Measurements from ENCODE around the gene TTC16.
A peak's percentile ranks its signal among the peaks of the same experiment; 100 is the strongest.

The TTC16 gene

GRCh38 chr9:127697575-127697974 lies 18.3 kb upstream of the TTC16 start:
- DNase-seq (ENCODE audit: low read depth in 2 of 2): no peak

- DNase-seq (ENCODE audit: low read depth in 2 of 2): no peak
Observed at GRCh38 chr9:127698386-127698785, 17.5 kb upstream of the TTC16 start.

GRCh38 chr9:127698985-127699670 lies 16.8 kb upstream of the TTC16 start:
- peak; percentile 75 to 83 for DNase-seq (ENCODE audit: low read depth in 2 of 2)

- no peak for DNase-seq (ENCODE audit: low read depth in 2 of 2)
Observed at GRCh38 chr9:127700140-127700539, 15.7 kb upstream of the TTC16 start.

- no peak for DNase-seq (ENCODE audit: low read depth in 2 of 2)
Observed at GRCh38 chr9:127700594-127701255, 15.2 kb upstream of the TTC16 start.

GRCh38 chr9:127703289-127703946 lies 12.5 kb upstream of the TTC16 start:
- DNase-seq (ENCODE audit: low read depth in 2 of 2): no peak

GRCh38 chr9:127705577-127706379 lies 10.1 kb upstream of the TTC16 start:
- DNase-seq (ENCODE audit: low read depth in 2 of 2): no peak

GRCh38 chr9:127706836-127707241 lies 9.0 kb upstream of the TTC16 start, which contains the start of gene CFAP157:
Gene CFAP157 (plus strand): TSS chr9:127706988. CDS start chr9:127707032, 44 bp downstream.
- no peak for DNase-seq (ENCODE audit: low read depth in 2 of 2)

GRCh38 chr9:127707766-127708165 lies 8.1 kb upstream of the TTC16 start:
- no peak for DNase-seq (ENCODE audit: low read depth in 2 of 2)

GRCh38 chr9:127708952-127709587 lies 6.8 kb upstream of the TTC16 start:
- no peak for DNase-seq (ENCODE audit: low read depth in 2 of 2)

GRCh38 chr9:127710204-127710783 lies 5.6 kb upstream of the TTC16 start:
- DNase-seq (ENCODE audit: low read depth in 2 of 2): no peak

GRCh38 chr9:127711226-127711701 lies 4.6 kb upstream of the TTC16 start:
- DNase-seq (ENCODE audit: low read depth in 2 of 2): no peak

- DNase-seq (ENCODE audit: low read depth in 2 of 2): no peak
Observed at GRCh38 chr9:127711831-127712274, 4.0 kb upstream of the TTC16 start.

- no peak for DNase-seq (ENCODE audit: low read depth in 2 of 2)
Observed at GRCh38 chr9:127712371-127712770, 3.5 kb upstream of the TTC16 start.

GRCh38 chr9:127712867-127713266 lies 3.0 kb upstream of the TTC16 start:
- no peak for DNase-seq (ENCODE audit: low read depth in 2 of 2)

- no peak for DNase-seq (ENCODE audit: low read depth in 2 of 2)
Observed at GRCh38 chr9:127714020-127714750, 1.7 kb upstream of the TTC16 start.

GRCh38 chr9:127714951-127715469 lies 869 bp upstream of the TTC16 start:
- no peak for DNase-seq (ENCODE audit: low read depth in 2 of 2)

- no peak for DNase-seq (ENCODE audit: low read depth in 2 of 2)
Observed at GRCh38 chr9:127716412-127716811, 533 bp downstream of the TTC16 start.

GRCh38 chr9:127717766-127718165 lies 1.9 kb downstream of the TTC16 start:
- DNase-seq (ENCODE audit: low read depth in 2 of 2): no peak

Data from stimulated activated CD4-positive, alpha-beta T cell treated with anti-CD3 and anti-CD28 coated beads, Interleukin-12 subunit alpha, Interleukin-12 subunit beta, amount 100 ng/mL, for 24 hours (primary cell).